ENCODE measurements around the gene LACTBL1. TPM values are rescaled to one million over a fixed set of nuclear protein-coding genes. Genes with fewer than 3 reads are reported as not detected.
"Not testable (repeated sequence)": the region's sequence is repeated elsewhere in the genome, so short reads cannot be mapped to it uniquely, and the experiment has no call there.

The LACTBL1 gene
- not detected in 2 replicates for polyA plus RNA-seq (2014; cell fraction: cytosol; rRNA removed)
- polyA plus RNA-seq (2014; cell fraction: nucleus; rRNA removed) = not detected in 2 replicates

GRCh38 chr1:22972760-22973159, at the start of gene LACTBL1:
Gene LACTBL1 (minus strand): TSS chr1:22972866. CDS start chr1:22972316, 550 bp downstream.
- no peak for DNase-seq (ENCODE audit: low spot score)

GRCh38 chr1:23021834-23022233, 49.2 kb upstream of the LACTBL1 start:
- no peak for DNase-seq (ENCODE audit: low spot score)

GRCh38 chr1:23020706-23021405, 48.2 kb upstream of the LACTBL1 start:
- peak; percentile 47 for DNase-seq (ENCODE audit: low spot score)

- peak; percentile 55 for DNase-seq (ENCODE audit: low spot score)
Observed at GRCh38 chr1:23019863-23020625, 47.4 kb upstream of the LACTBL1 start.

GRCh38 chr1:23019094-23019862, 46.6 kb upstream of the LACTBL1 start, which contains the start of gene KDM1A:
Gene KDM1A (plus strand): TSS chr1:23019468. CDS start chr1:23019597, 129 bp downstream.
- DNase-seq (ENCODE audit: low spot score) = peak; percentile 96

GRCh38 chr1:23018661-23019093, 46.0 kb upstream of the LACTBL1 start:
- DNase-seq (ENCODE audit: low spot score) = no peak

- DNase-seq (ENCODE audit: low spot score) = peak; percentile 20
Observed at GRCh38 chr1:23013657-23014056, 41.0 kb upstream of the LACTBL1 start.

GRCh38 chr1:23010025-23010424, 37.4 kb upstream of the LACTBL1 start:
- not testable (repeated sequence) for DNase-seq (ENCODE audit: low spot score)

GRCh38 chr1:23008901-23009300, 36.2 kb upstream of the LACTBL1 start:
- no peak for DNase-seq (ENCODE audit: low spot score)

- DNase-seq (ENCODE audit: low spot score) = no peak
Observed at GRCh38 chr1:23007106-23007505, 34.4 kb upstream of the LACTBL1 start.

- not testable (repeated sequence) for DNase-seq (ENCODE audit: low spot score)
Observed at GRCh38 chr1:23004769-23005168, 32.1 kb upstream of the LACTBL1 start.

GRCh38 chr1:23004112-23004511, 31.4 kb upstream of the LACTBL1 start:
- DNase-seq (ENCODE audit: low spot score) = no peak

GRCh38 chr1:23002218-23002617, 29.6 kb upstream of the LACTBL1 start:
- DNase-seq (ENCODE audit: low spot score) = not testable (repeated sequence)

GRCh38 chr1:23000133-23000532, 27.5 kb upstream of the LACTBL1 start:
- DNase-seq (ENCODE audit: low spot score) = not testable (repeated sequence)

GRCh38 chr1:22997528-22997927, 24.9 kb upstream of the LACTBL1 start:
- not testable (repeated sequence) for DNase-seq (ENCODE audit: low spot score)

GRCh38 chr1:22995774-22996173, 23.1 kb upstream of the LACTBL1 start:
- no peak for DNase-seq (ENCODE audit: low spot score)

GRCh38 chr1:22993220-22993795, 20.6 kb upstream of the LACTBL1 start:
- DNase-seq (ENCODE audit: low spot score) = not testable (repeated sequence)

GRCh38 chr1:22992384-22992783, 19.7 kb upstream of the LACTBL1 start:
- DNase-seq (ENCODE audit: low spot score) = not testable (repeated sequence)

GRCh38 chr1:22983944-22984343, 11.3 kb upstream of the LACTBL1 start:
- DNase-seq (ENCODE audit: low spot score) = no peak

GRCh38 chr1:22980471-22980790, 7.8 kb upstream of the LACTBL1 start:
- DNase-seq (ENCODE audit: low spot score) = not testable (repeated sequence)

- DNase-seq (ENCODE audit: low spot score) = no peak
Observed at GRCh38 chr1:22978299-22978698, 5.6 kb upstream of the LACTBL1 start.
